Vagina (tissue), 2 donors: ENCODE measurements around the gene CACNA1D. TPM values are rescaled to one million over a fixed set of nuclear protein-coding genes. Genes with fewer than 3 reads are reported as not detected.

Source experiments
- DNase-seq, 2 donors: peaks; one replicate each; pipeline ENCODE4 v3.0.0-alpha.2; 2017; ENCODE audit errors: extremely low spot score in 2 of 2
- H3K27ac ChIP-seq: fragments of 200-600 bp; sonication (generic); one replicate; pipeline ENCODE4 v1.5.1; 2019
- H3K27me3 ChIP-seq: fragments of 200-600 bp; sonication (generic); one replicate; pipeline ENCODE4 v1.5.1; 2019
- H3K36me3 ChIP-seq, 2 donors: fragments of 200-600 bp; sonication (generic); one replicate each; pipeline ENCODE4 v1.5.1; 2017 to 2019
- H3K4me1 ChIP-seq: fragments of 200-600 bp; sonication (generic); one replicate; pipeline ENCODE4 v1.5.1; 2019
- H3K4me3 ChIP-seq, 2 donors: fragments of 200-600 bp; sonication (generic); 1 replicate in 1 of 2; 2 replicates in 1 of 2; pipeline ENCODE4 v1.5.1; 2016 to 2019
- H3K9me3 ChIP-seq: fragments of 200-600 bp; sonication (generic); one replicate; pipeline ENCODE4 v1.5.1; 2019
- CTCF ChIP-seq, 3 experiments: fragments of 450-650 bp in 2 of 3; fragments of 200-600 bp in 1 of 3; sonication (generic) in 1 of 3; IDR thresholded peaks; one replicate each; pipeline ENCODE4 v1.5.1; 2017 to 2019; ENCODE audit warnings: antibody characterized with exemption in 3 of 3, mild to moderate bottlenecking in 2 of 3, moderate library complexity in 2 of 3
- POLR2A ChIP-seq, 2 donors: fragments of 450-650 bp; IDR thresholded peaks; one replicate each; pipeline ENCODE4 v1.6.1; 2017; ENCODE audit warnings: antibody characterized with exemption in 2 of 2, mild to moderate bottlenecking in 2 of 2, moderate library complexity in 2 of 2
- POLR2AphosphoS5 ChIP-seq, 2 donors: sonication (generic); formaldehyde crosslinking; IDR thresholded peaks; one replicate each; pipeline ENCODE4 v1.9.0; 2017; ENCODE audit warnings: antibody characterized with exemption in 2 of 2, mild to moderate bottlenecking in 2 of 2, low read depth in 1 of 2; ENCODE audit not compliant: insufficient read depth in 1 of 2
- intact Hi-C: fragments of 100-400 bp; cut with DNase I; formaldehyde crosslinking; loops from one replicate; pipeline ENCODE4 v1.15.1; 2023
- total RNA-seq: library from RNA; depleted of rRNA; stranded (reverse); fragments of >200 nt; gene quantifications from one replicate; pipeline ENCODE4 v1.2.3, GENCODE V29; 2016

The CACNA1D gene
- total RNA-seq, 1 donor from 2014 or later = 0.74 TPM

- DNase-seq = no peak
- Histone ChIP-seq H3K27ac (no peak overlapping the region), H3K9me3 (no peaks in the 10 kb centered on the region), H3K27me3 (no peaks in the 10 kb centered on the region), H3K4me1 (no peaks in the 10 kb centered on the region), H3K4me3 (no peak overlapping the region), H3K36me3 (no peaks in the 10 kb centered on the region)
- intact Hi-C loops = no loop called here
- TF ChIP-seq POLR2A (IDR thresholded peaks at IDR 0.05) (no peak), CTCF (IDR thresholded peaks at IDR 0.05) (no peak), POLR2AphosphoS5 (IDR thresholded peaks at IDR 0.05; ENCODE audit: insufficient read depth in 1 of 2, low read depth in 1 of 2) (no peak)
Observed at GRCh38 chr3:53789459-53789858, 295.0 kb downstream of the CACNA1D start.

GRCh38 chr3:53790470-53790869 is 296.1 kb downstream of the CACNA1D start:
- no peak overlapping the region for H3K4me3 ChIP-seq
- no peak overlapping the region for H3K27ac ChIP-seq
- H3K27me3 ChIP-seq = no peaks in the 10 kb centered on the region
- no peak for TF ChIP-seq POLR2AphosphoS5 (IDR thresholded peaks at IDR 0.05; ENCODE audit: insufficient read depth in 1 of 2, low read depth in 1 of 2)
- no peak for TF ChIP-seq POLR2A (IDR thresholded peaks at IDR 0.05)
- TF ChIP-seq CTCF (IDR thresholded peaks at IDR 0.05) = no peak
- H3K4me1 ChIP-seq = no peaks in the 10 kb centered on the region
- no peak for DNase-seq
- intact Hi-C loops = no loop called here
- no peaks in the 10 kb centered on the region for H3K36me3 ChIP-seq
- no peaks in the 10 kb centered on the region for H3K9me3 ChIP-seq

GRCh38 chr3:53791317-53791716 is 296.9 kb downstream of the CACNA1D start:
- intact Hi-C loops = no loop called here
- Histone ChIP-seq H3K36me3 (no peaks in the 10 kb centered on the region), H3K9me3 (no peaks in the 10 kb centered on the region), H3K27me3 (no peaks in the 10 kb centered on the region), H3K4me3 (no peak overlapping the region), H3K4me1 (peaks cover 5% of the 10 kb centered on the region), H3K27ac (no peak overlapping the region)
- DNase-seq = no peak
- TF ChIP-seq CTCF (IDR thresholded peaks at IDR 0.05) (no peak), POLR2AphosphoS5 (IDR thresholded peaks at IDR 0.05; ENCODE audit: insufficient read depth in 1 of 2, low read depth in 1 of 2) (no peak), POLR2A (IDR thresholded peaks at IDR 0.05) (no peak)

- Histone ChIP-seq H3K9me3 (no peaks in the 10 kb centered on the region), H3K36me3 (no peaks in the 10 kb centered on the region), H3K4me1 (peaks cover 8% of the 10 kb centered on the region), H3K4me3 (no peak overlapping the region), H3K27me3 (no peaks in the 10 kb centered on the region), H3K27ac (no peak overlapping the region)
- intact Hi-C loops = no loop called here
- no peak for DNase-seq
- TF ChIP-seq POLR2AphosphoS5 (IDR thresholded peaks at IDR 0.05; ENCODE audit: insufficient read depth in 1 of 2, low read depth in 1 of 2) = no peak
- TF ChIP-seq CTCF (IDR thresholded peaks at IDR 0.05) = no peak
- no peak for TF ChIP-seq POLR2A (IDR thresholded peaks at IDR 0.05)
Observed at GRCh38 chr3:53792866-53793265, 298.5 kb downstream of the CACNA1D start.

DNA sequence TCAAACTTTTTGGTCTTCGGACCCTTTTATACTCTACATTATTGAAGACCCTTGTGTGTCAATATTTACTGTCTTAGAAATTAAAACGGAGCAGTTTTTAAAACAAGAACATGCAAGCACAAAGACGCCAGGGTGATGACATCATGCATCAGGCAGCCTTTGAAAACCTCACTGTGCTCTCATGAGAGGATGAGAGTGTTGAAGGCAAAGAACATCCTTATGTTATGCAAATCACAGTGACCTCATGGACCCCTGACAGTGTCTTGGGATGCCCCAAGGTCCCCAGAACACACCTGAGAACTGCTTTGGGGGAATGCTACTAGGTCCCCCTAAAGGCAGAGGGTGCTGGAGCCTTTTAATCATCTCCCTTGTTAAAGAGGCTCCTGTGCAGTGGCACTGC is 300.2 kb downstream of the CACNA1D start:
- H3K27me3 ChIP-seq = no peaks in the 10 kb centered on the region
- H3K27ac ChIP-seq = no peak overlapping the region
- intact Hi-C loops = no loop called here
- no peak for TF ChIP-seq POLR2A (IDR thresholded peaks at IDR 0.05)
- TF ChIP-seq POLR2AphosphoS5 (IDR thresholded peaks at IDR 0.05; ENCODE audit: insufficient read depth in 1 of 2, low read depth in 1 of 2) = no peak
- TF ChIP-seq CTCF (IDR thresholded peaks at IDR 0.05) = no peak
- DNase-seq = no peak
- no peak overlapping the region for H3K4me3 ChIP-seq
- H3K9me3 ChIP-seq = no peaks in the 10 kb centered on the region
- peaks cover 10% of the 10 kb centered on the region for H3K4me1 ChIP-seq
- no peaks in the 10 kb centered on the region for H3K36me3 ChIP-seq
